Bronchial epithelial cell (primary cell): ENCODE data around the gene MAP2K3. TPM values are rescaled to one million over a fixed set of nuclear protein-coding genes. Genes with fewer than 3 reads are reported as not detected.

ENCODE experiments used
- DNase-seq: peaks from one replicate; pipeline ENCODE4 v3.0.0-alpha.2; 2010; ENCODE audit warnings: low read depth
- FAIRE-seq: peaks from 2 replicates; lab custom pipeline; 2011; peaks lifted over from hg19 to GRCh38; lab: Jason Lieb, UNC
- H3K27me3 ChIP-seq: 2 replicates; pipeline ENCODE4 v1.5.1; 2011; ENCODE audit warnings: low read length; ENCODE audit not compliant: control insufficient read depth, insufficient read depth
- H3K36me3 ChIP-seq: 2 replicates; pipeline ENCODE4 v1.5.1; 2011; ENCODE audit warnings: low read length; ENCODE audit not compliant: control insufficient read depth, insufficient read depth
- H3K4me3 ChIP-seq: 2 replicates; pipeline ENCODE4 v1.5.1; 2011; ENCODE audit warnings: mild to moderate bottlenecking, low read depth, low read length, control low read depth
- CTCF ChIP-seq: IDR thresholded peaks from 2 replicates; pipeline ENCODE4 v1.5.1; 2011; ENCODE audit warnings: mild to moderate bottlenecking, moderate library complexity, low read length, control low read depth, inconsistent platforms; ENCODE audit not compliant: insufficient read depth, severe bottlenecking
- total RNA-seq: library from RNA; depleted of rRNA; stranded (reverse); fragments of >200 nt; gene quantifications from 2 replicates; pipeline ENCODE4 v1.2.1, GENCODE V29; 2014

MAP2K3 gene
- total RNA-seq, 1 donor from 2014 or later = 5.3 TPM

DNA sequence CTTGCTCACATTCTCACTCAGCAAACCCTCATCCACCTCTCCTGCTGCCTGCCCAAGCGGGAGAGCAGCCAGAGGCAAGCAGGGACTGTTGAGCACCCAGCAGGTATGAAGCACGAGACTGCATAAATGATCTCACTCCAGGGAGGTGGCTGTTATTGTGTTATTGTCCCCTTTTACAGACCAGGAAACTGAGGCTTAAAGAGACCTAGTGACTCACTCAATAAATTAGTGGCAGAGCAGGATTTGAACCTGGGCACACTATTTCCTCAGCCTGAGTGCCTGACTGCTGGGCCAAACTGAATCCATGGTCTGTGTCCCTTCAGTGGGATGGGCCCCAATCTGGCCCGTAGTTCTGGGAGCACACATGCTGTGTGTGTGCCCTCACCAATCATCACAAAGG lies 12.3 kb upstream of the MAP2K3 start:
- no peak for DNase-seq
- TF ChIP-seq CTCF = no peak
- Histone ChIP-seq H3K27me3 (no peaks in the 10 kb centered on the region), H3K4me3 (no peak overlapping the region), H3K36me3 (no peaks in the 10 kb centered on the region)
- no peak for FAIRE-seq

DNA sequence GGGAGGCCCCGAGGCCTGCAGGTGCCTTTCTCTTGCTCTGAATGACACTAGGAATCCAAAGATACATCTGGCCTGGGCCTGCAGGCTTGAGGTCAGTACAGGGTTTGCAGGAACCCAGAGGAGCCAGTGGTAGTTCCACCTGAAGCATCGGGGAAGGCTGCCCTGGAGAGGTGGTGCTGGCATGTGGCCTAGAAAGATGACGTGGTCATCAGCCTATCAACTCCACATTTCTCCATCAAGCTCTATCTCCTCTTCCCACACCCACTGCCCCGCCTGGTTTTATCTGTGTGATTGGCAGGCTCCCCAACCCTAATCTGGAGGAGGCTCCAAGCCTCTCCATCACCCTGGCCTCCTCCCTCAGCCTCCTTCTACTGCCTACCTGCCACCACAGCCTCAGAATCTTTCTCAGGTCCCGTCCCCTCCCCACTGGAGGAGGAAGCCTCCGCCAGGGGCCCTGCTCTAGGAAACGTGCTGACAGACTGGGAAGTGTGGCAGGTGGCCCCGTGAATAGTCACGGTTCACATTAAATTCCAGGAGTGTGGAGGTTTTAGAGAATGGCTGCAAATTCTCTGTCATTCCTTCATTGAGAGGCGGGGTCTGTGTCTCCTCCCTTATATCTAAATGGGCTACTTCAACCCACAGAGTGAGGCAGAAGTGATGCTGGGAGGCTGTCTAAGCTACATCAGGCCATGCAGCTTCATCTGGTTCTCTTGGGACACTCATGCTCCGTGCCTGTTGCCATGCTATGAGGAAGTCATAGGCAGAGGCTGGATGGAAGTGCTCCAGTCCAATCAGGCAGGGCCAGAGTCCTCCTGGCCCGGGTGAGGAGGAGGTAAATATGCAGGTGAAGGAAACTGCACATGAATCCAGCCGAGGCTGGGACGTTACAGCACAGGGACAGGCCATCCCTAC lies 11.4 kb upstream of the MAP2K3 start:
- DNase-seq = peak; percentile 31
- Histone ChIP-seq H3K27me3 (no peaks in the 10 kb centered on the region), H3K4me3 (no peak overlapping the region), H3K36me3 (no peaks in the 10 kb centered on the region)
- FAIRE-seq = no peak
- TF ChIP-seq CTCF = no peak

GRCh38 chr17:21275047-21275578 lies 9.4 kb upstream of the MAP2K3 start:
- Histone ChIP-seq H3K27me3 (no peaks in the 10 kb centered on the region), H3K4me3 (peak overlapping the region; percentile 53), H3K36me3 (no peaks in the 10 kb centered on the region)
- FAIRE-seq = no peak
- no peak for TF ChIP-seq CTCF
- no peak for DNase-seq

DNA sequence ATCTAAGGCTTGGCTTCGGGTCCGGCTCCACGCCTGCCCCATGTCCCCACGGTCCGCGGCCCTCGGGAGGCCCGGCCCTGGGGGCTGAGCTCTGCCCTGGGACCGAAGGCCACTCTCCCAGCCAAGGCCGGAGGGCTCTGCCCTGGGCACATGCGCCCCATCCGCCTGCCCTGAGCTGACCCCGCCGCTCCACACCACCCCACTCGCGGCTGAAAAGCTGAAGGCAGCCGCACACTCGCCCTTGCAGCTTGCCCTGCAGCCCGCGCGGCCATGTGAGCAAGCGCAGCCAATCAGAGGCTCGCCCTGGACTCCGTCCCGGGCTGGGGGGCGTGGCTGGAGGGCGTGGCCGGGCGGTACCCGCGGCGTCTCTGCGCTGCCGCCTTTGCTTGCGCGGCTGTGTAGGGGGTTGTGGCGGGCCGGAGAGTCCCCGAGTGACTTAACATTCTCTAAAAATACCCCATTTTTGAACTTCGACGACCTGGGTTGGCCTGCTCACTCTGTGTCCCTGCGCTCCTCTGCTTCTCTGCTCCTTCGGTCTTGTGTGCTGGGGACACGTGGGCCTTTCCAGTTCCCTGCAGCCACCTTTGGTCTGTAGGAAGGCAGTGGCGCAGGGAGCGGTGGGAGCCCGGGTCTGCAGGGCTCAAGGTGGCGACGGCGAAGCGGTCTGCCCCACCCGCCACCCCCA lies 8.8 kb upstream of the MAP2K3 start:
- Histone ChIP-seq H3K4me3 (peak overlapping the region; percentile 53), H3K36me3 (no peaks in the 10 kb centered on the region), H3K27me3 (no peaks in the 10 kb centered on the region)
- TF ChIP-seq CTCF = no peak
- DNase-seq (peak; percentile 60), FAIRE-seq (no peak)

- Histone ChIP-seq H3K36me3 (no peaks in the 10 kb centered on the region), H3K4me3 (peak overlapping the region; percentile 53), H3K27me3 (no peaks in the 10 kb centered on the region)
- DNase-seq = no peak
- no peak for FAIRE-seq
- no peak for TF ChIP-seq CTCF
Observed at GRCh38 chr17:21276264-21276588, 8.3 kb upstream of the MAP2K3 start.
